K562 (cell line): ENCODE measurements around the gene LRRTM3. TPM values are rescaled to one million over a fixed set of nuclear protein-coding genes. Genes with fewer than 3 reads are reported as not detected.

Source experiments
- ATAC-seq: fragments of 200-7000 bp; cut with Tn5 transposase; 3 replicates; pipeline ENCODE4 v1.9.1; 2020; ENCODE audit warnings: moderate library complexity
- BruUV-seq: library from RNA; stranded (reverse); fragments of 400-500 nt; replicated peaks from 2 replicates; lab custom pipeline; 2021; lab: Mats Ljungman, UMichigan
- CTCF ChIA-PET: fragments of 300-600 bp; formaldehyde crosslinking; extraction: SDS; loops from one replicate; lab custom pipeline; 2021; ENCODE audit warnings: low intra/inter-chr PET ratio; lab: Yijun Ruan, JAX
- POLR2A ChIA-PET: fragments of 300-600, 350-650 bp; sonication (Branson Sonifier 250); formaldehyde crosslinking; extraction: SDS; loops from one replicate; lab custom pipeline; 2021; ENCODE audit warnings: antibody characterized with exemption, inconsistent platforms; lab: Yijun Ruan, JAX
- DNase-seq, 4 experiments: peaks; one replicate each; pipeline versions ENCODE4 v3.0.0 to v3.0.0-alpha.2; 2011 to 2018; ENCODE audit warnings: low spot score in 3 of 4, mixed read lengths in 3 of 4; ENCODE audit errors: extremely low read depth in 1 of 4
- FAIRE-seq: peaks from 2 replicates; lab custom pipeline; 2011; peaks lifted over from hg19 to GRCh38; lab: Jason Lieb, UNC
- H2AFZ ChIP-seq: 2 replicates; pipeline ENCODE4 v1.6.0; 2011; ENCODE audit warnings: low read depth, low read length, control low read depth, inconsistent platforms
- H3K27ac ChIP-seq: fragments of 200-600 bp; 3 replicates; pipeline ENCODE4 v1.8.0; 2011; ENCODE audit warnings: low read depth, mild to moderate bottlenecking, control low read depth, inconsistent platforms, low read length, moderate library complexity, mixed read lengths; ENCODE audit errors: extremely low read depth
- H3K27me3 ChIP-seq, 2 experiments: fragments of 300-600 bp in 1 of 2; 2 replicates in 1 of 2; 3 replicates in 1 of 2; pipeline versions ENCODE4 v1.6.0 to v1.8.0; 2011; ENCODE audit warnings: inconsistent platforms in 2 of 2, low read length in 2 of 2, mild to moderate bottlenecking in 1 of 2, mixed read lengths in 1 of 2, moderate library complexity in 1 of 2; ENCODE audit not compliant: control insufficient read depth in 2 of 2, insufficient read depth in 2 of 2
- H3K36me3 ChIP-seq: fragments of 300-600 bp; 3 replicates; pipeline ENCODE4 v1.8.0; 2011; ENCODE audit warnings: mild to moderate bottlenecking, low read length, inconsistent platforms; ENCODE audit not compliant: control insufficient read depth, insufficient read depth
- H3K4me1 ChIP-seq, 2 experiments: fragments of 200-600 bp in 1 of 2; replicated peaks in 1 of 2; 2 replicates in 1 of 2; 3 replicates in 1 of 2; pipeline versions ENCODE4 v1.5.1 to v1.8.0; 2011; ENCODE audit warnings: inconsistent platforms in 2 of 2, low read length in 2 of 2, mild to moderate bottlenecking in 1 of 2, mixed read lengths in 1 of 2, moderate library complexity in 1 of 2; ENCODE audit not compliant: control insufficient read depth in 2 of 2, insufficient read depth in 2 of 2
- H3K4me2 ChIP-seq: 2 replicates; pipeline ENCODE4 v1.6.1; 2011; ENCODE audit warnings: low read length, control low read depth, inconsistent platforms, mixed read lengths; ENCODE audit not compliant: insufficient read depth
- H3K4me3 ChIP-seq: fragments of 200-600 bp; sonication (generic), shearing (Covaris generic); 2 replicates; pipeline ENCODE4 v1.5.1; 2016; ENCODE audit warnings: control low read depth, inconsistent platforms
- H3K79me2 ChIP-seq: fragments of 200-600 bp; 3 replicates; pipeline ENCODE4 v1.8.0; 2011; ENCODE audit warnings: low read length, inconsistent platforms; ENCODE audit not compliant: control insufficient read depth, insufficient read depth
- H3K9ac ChIP-seq, 2 experiments: 2 replicates each; pipeline versions ENCODE4 v1.6.0 to v1.6.1; 2011; ENCODE audit warnings: low read depth in 2 of 2, low read length in 2 of 2, control low read depth in 1 of 2, inconsistent platforms in 1 of 2, mild to moderate bottlenecking in 1 of 2, mixed read lengths in 1 of 2; ENCODE audit not compliant: insufficient read depth in 1 of 2
- H3K9me1 ChIP-seq: one replicate; pipeline ENCODE4 v1.6.0; 2011; ENCODE audit warnings: inconsistent platforms, mild to moderate bottlenecking, low read length, moderate library complexity; ENCODE audit not compliant: control insufficient read depth, insufficient read depth
- H3K9me3 ChIP-seq: replicated peaks from 2 replicates; pipeline ENCODE4 v1.5.1; 2011; ENCODE audit warnings: low read depth, low read length, inconsistent platforms; ENCODE audit not compliant: control insufficient read depth, insufficient read depth
- H4K20me1 ChIP-seq: replicated peaks from 2 replicates; pipeline ENCODE4 v1.6.1; 2011; ENCODE audit warnings: low read length, inconsistent platforms, mixed read lengths; ENCODE audit not compliant: control insufficient read depth, insufficient read depth
- CC2D1A ChIP-seq: fragments of 450-650 bp; IDR thresholded peaks from 2 replicates; pipeline ENCODE4 v1.6.1; 2017; ENCODE audit warnings: mild to moderate bottlenecking
- NFIC ChIP-seq: fragments of 450-650 bp; IDR thresholded peaks from 2 replicates; pipeline ENCODE4 v1.6.1; 2017; ENCODE audit warnings: mild to moderate bottlenecking, inconsistent platforms
- SIX5 ChIP-seq, 2 experiments: IDR thresholded peaks; 2 replicates each; pipeline ENCODE4 v1.6.1; 2011; ENCODE audit warnings: low read length in 2 of 2, borderline replicate concordance in 1 of 2, low read depth in 1 of 2, mild to moderate bottlenecking in 1 of 2, moderate library complexity in 1 of 2; ENCODE audit not compliant: insufficient read depth in 1 of 2
- in situ Hi-C: fragments of 300-500 bp; cut with MboI; formaldehyde crosslinking; loops from 4 replicates; pipeline ENCODE4 v1.15.0; 2018; ENCODE audit warnings: inconsistent platforms, mixed read lengths
- intact Hi-C: fragments of 100-400 bp; cut with micrococcal nuclease; formaldehyde crosslinking; loops from 2 replicates; pipeline ENCODE4 v1.14.2; 2022
- polyA plus RNA-seq, 8 experiments: library from polyadenylated mRNA; depleted of rRNA in 4 of 8; stranded (reverse) in 5 of 8; unstranded in 3 of 8; fragments of >200 nt; fragmentation: Nextera tagmentation in 2 of 8; fragmentation: Illumina TruSeq in 1 of 8; extraction: Ambion mirVana in 2 of 8; extraction: Trizol in 1 of 8; gene quantifications; 2 replicates each; pipeline versions ENCODE4 v1.2.1 to v1.2.3, GENCODE V29; 2011 to 2014; ENCODE audit warnings: inconsistent platforms in 1 of 8, missing spikeins in 1 of 8
- total RNA-seq, 7 experiments: library from RNA; depleted of rRNA in 6 of 7; stranded (reverse); fragments of >200 nt in 6 of 7; fragmentation: Illumina TruSeq in 2 of 7; extraction: Trizol in 2 of 7; gene quantifications; 2 replicates each; pipeline versions ENCODE4 v1.2.1 to v1.2.3, GENCODE V29; 2011 to 2021; ENCODE audit warnings: low replicate concordance in 1 of 7
- TF ChIP-seq, protein P1 (sequence below): fragments of 250-450 bp; sonication (Bioruptor Pico); IDR thresholded peaks from 2 replicates; pipeline ENCODE4 v1.4.0; 2020; ENCODE audit warnings: mild to moderate bottlenecking

The LRRTM3 gene
- total and polyA plus RNA-seq, 9 of the 15 experiments (the other 6 are each of a cell fraction or from before 2014, with no cell fraction given): not detected

DNA sequence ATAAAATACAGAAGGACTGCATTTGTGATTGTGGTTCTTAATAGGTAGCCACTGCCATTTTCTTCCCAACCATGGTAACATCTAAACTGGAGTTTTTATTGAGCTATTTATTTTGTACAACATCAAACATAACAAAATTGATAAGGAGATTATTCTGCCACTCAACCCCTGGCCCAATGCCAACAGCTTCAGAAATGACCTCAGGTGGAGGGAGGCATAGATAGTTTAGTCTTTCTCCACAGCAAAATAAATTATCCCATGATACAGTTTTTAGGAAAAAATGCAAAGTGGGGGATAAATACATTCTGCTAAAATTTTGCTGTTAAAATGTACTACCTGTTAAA, 57.6 kb downstream of the LRRTM3 start:
- Histone ChIP-seq H3K79me2 (no peaks in the 10 kb centered on the region), H3K9me3 (0 out of 2 replicates have a peak, but pooled peaks cover 2% of the 10 kb centered on the region), H3K4me1 (no peaks in the 10 kb centered on the region), H3K4me3 (no peak overlapping the region), H3K9me1 (no peaks in the 10 kb centered on the region), H3K4me2 (no peak overlapping the region), H3K27ac (no peak overlapping the region), H3K9ac (no peak overlapping the region), H4K20me1 (no peaks in the 10 kb centered on the region), H3K36me3 (no peaks in the 10 kb centered on the region), H2AFZ (no peak overlapping the region), H3K27me3 (no peaks in the 10 kb centered on the region)
- TF ChIP-seq CC2D1A (no peak), SIX5 (IDR thresholded peaks at IDR 0.05; ENCODE audit: borderline replicate concordance in 1 of 2, insufficient read depth in 1 of 2, low read depth in 1 of 2, low read length in 2 of 2) (no peak), NFIC (peak; percentile 19; the same call in 1 of the 2 replicates)
- TF ChIP-seq, protein P1, sequence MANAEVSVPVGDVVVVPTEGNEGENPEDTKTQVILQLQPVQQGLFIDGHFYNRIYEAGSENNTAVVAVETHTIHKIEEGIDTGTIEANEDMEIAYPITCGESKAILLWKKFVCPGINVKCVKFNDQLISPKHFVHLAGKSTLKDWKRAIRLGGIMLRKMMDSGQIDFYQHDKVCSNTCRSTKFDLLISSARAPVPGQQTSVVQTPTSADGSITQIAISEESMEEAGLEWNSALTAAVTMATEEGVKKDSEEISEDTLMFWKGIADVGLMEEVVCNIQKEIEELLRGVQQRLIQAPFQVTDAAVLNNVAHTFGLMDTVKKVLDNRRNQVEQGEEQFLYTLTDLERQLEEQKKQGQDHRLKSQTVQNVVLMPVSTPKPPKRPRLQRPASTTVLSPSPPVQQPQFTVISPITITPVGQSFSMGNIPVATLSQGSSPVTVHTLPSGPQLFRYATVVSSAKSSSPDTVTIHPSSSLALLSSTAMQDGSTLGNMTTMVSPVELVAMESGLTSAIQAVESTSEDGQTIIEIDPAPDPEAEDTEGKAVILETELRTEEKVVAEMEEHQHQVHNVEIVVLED (CRISPR knock-in tag): no peak
- CTCF ChIA-PET: no interaction called here
- POLR2A ChIA-PET: no interaction called here
- intact Hi-C loops (no loop called here), in situ Hi-C loops (no loop called here)
- no peak for DNase-seq
- no TSS peak for BruUV-seq
- ATAC-seq: no peak
- FAIRE-seq: no peak
